HepG2 (cell line): Measurements from ENCODE around the gene FHL3. TPM values are rescaled to one million over a fixed set of nuclear protein-coding genes. Genes with fewer than 3 reads are reported as not detected.
A peak's percentile ranks its signal among the peaks of the same experiment; 100 is the strongest.

Source experiments
- EED ChIP-seq: sonication (generic); formaldehyde crosslinking; IDR thresholded peaks from 2 replicates; pipeline ENCODE4 v1.5.0; 2020; ENCODE audit warnings: mild to moderate bottlenecking, missing genetic modification reagents
- FOXK2 ChIP-seq: fragments of 450-650 bp; IDR thresholded peaks from 2 replicates; pipeline ENCODE4 v1.6.1; 2016
- FUBP1 ChIP-seq: sonication (generic); formaldehyde crosslinking; IDR thresholded peaks from 2 replicates; pipeline ENCODE4 v1.5.1; 2020; ENCODE audit warnings: missing genetic modification reagents, mild to moderate bottlenecking, borderline replicate concordance
- HMGA1 ChIP-seq: sonication (generic); formaldehyde crosslinking; conservative IDR thresholded peaks from 2 replicates; pipeline ENCODE4 v1.4.0; 2020; ENCODE audit warnings: missing genetic modification reagents
- HNRNPH1 ChIP-seq: fragments of 200-400 bp; formaldehyde crosslinking; optimal IDR thresholded peaks from 2 replicates; pipeline ENCODE3; 2017; ENCODE audit warnings: mild to moderate bottlenecking, low read depth, low read length
- MTF1 ChIP-seq: sonication (generic); formaldehyde crosslinking; IDR thresholded peaks from 2 replicates; pipeline ENCODE4 v1.5.0; 2020; ENCODE audit warnings: missing genetic modification reagents
- NFKB2 ChIP-seq: sonication (generic); formaldehyde crosslinking; IDR thresholded peaks from 2 replicates; pipeline ENCODE4 v1.4.0; 2020; ENCODE audit warnings: missing genetic modification reagents, borderline replicate concordance
- PITX1 ChIP-seq: sonication (generic); formaldehyde crosslinking; IDR thresholded peaks from 2 replicates; pipeline ENCODE4 v1.5.1; 2020; ENCODE audit warnings: mild to moderate bottlenecking, missing genetic modification reagents
- PLSCR1 ChIP-seq: sonication (generic); formaldehyde crosslinking; IDR thresholded peaks from 2 replicates; pipeline ENCODE4 v1.5.0; 2020; ENCODE audit warnings: missing genetic modification reagents, mild to moderate bottlenecking, borderline replicate concordance
- TAF15 ChIP-seq: fragments of 200-400 bp; formaldehyde crosslinking; IDR thresholded peaks from one replicate; pipeline ENCODE4 v1.6.1; 2018; ENCODE audit warnings: mild to moderate bottlenecking, low read depth, low read length; ENCODE audit not compliant: poor library complexity, severe bottlenecking
- TARDBP ChIP-seq: sonication (generic); formaldehyde crosslinking; IDR thresholded peaks from 2 replicates; pipeline ENCODE4 v1.8.0; 2022; ENCODE audit warnings: mild to moderate bottlenecking, missing genetic modification reagents
- TP53 ChIP-seq: sonication (generic); formaldehyde crosslinking; conservative IDR thresholded peaks from 2 replicates; pipeline ENCODE4 v1.4.0; 2020; ENCODE audit warnings: missing genetic modification reagents
- ZBTB21 ChIP-seq: sonication (generic); formaldehyde crosslinking; IDR thresholded peaks from 2 replicates; pipeline ENCODE4 v1.4.0; 2020; ENCODE audit warnings: missing genetic modification reagents
- ZBTB8A ChIP-seq: sonication (generic); formaldehyde crosslinking; IDR thresholded peaks from 2 replicates; pipeline ENCODE4 v1.4.0; 2020; ENCODE audit warnings: mild to moderate bottlenecking, low read depth, missing genetic modification reagents, borderline replicate concordance
- ZNF138 ChIP-seq: sonication (generic); formaldehyde crosslinking; IDR thresholded peaks from 2 replicates; pipeline ENCODE4 v1.5.0; 2020; ENCODE audit warnings: mild to moderate bottlenecking, low read depth, missing genetic modification reagents
- ZNF432 ChIP-seq: sonication (generic); formaldehyde crosslinking; IDR thresholded peaks from 2 replicates; pipeline ENCODE4 v1.5.0; 2020; ENCODE audit warnings: missing genetic modification reagents, mild to moderate bottlenecking, borderline replicate concordance
- ZNF549 ChIP-seq: sonication (generic); formaldehyde crosslinking; IDR thresholded peaks from 2 replicates; pipeline ENCODE4 v1.5.0; 2020; ENCODE audit warnings: missing genetic modification reagents
- polyA plus RNA-seq, 8 experiments: library from polyadenylated mRNA; depleted of rRNA in 3 of 8; stranded (reverse) in 7 of 8; unstranded in 1 of 8; fragments of >200 nt; fragmentation: Illumina TruSeq in 4 of 8; extraction: Trizol in 4 of 8; gene quantifications; 2 replicates each; pipeline versions ENCODE4 v1.2.1 to v1.2.3, GENCODE V29; 2011 to 2016; ENCODE audit warnings: low read depth in 4 of 8, missing spikeins in 1 of 8, mixed read lengths in 1 of 8; ENCODE audit not compliant: insufficient read depth in 1 of 8
- total RNA-seq, 5 experiments: library from RNA; depleted of rRNA; stranded (reverse); fragments of >200 nt; fragmentation: Illumina TruSeq; extraction: Trizol; gene quantifications; 2 replicates each; pipeline ENCODE4 v1.2.3, GENCODE V29; 2016; ENCODE audit warnings: low read depth in 1 of 5
- TF ChIP-seq, protein P1 (sequence below): sonication (generic); formaldehyde crosslinking; IDR thresholded peaks from 2 replicates; pipeline ENCODE4 v1.8.1; 2022; ENCODE audit warnings: low read depth, mild to moderate bottlenecking, missing genetic modification reagents
- TF ChIP-seq, protein P2 (sequence below): sonication (generic); formaldehyde crosslinking; IDR thresholded peaks from 2 replicates; pipeline ENCODE4 v1.4.0; 2020; ENCODE audit warnings: missing genetic modification reagents
- TF ChIP-seq, protein P3 (sequence below): sonication (generic); formaldehyde crosslinking; IDR thresholded peaks from 2 replicates; pipeline ENCODE4 v1.4.0; 2020; ENCODE audit warnings: mild to moderate bottlenecking, missing genetic modification reagents

Gene FHL3
- total and polyA plus RNA-seq, 2 of the 13 experiments (the other 11 are each of a cell fraction or from before 2014, with no cell fraction given): 2.8 to 6.6 TPM

GRCh38 chr1:37999430-38000232, 5.7 kb downstream of the FHL3 start (continued):
- no peak for TF ChIP-seq FUBP1 (CRISPR knock-in tag)
- no peak for TF ChIP-seq MTF1 (CRISPR knock-in tag)
- no peak; the same call in 1 of the 2 replicates for TF ChIP-seq TARDBP (CRISPR knock-in tag)
- no peak for TF ChIP-seq NFKB2
- TF ChIP-seq PITX1: peak; percentile 17; the same call in 1 of the 2 replicates
- no peak for TF ChIP-seq ZBTB21 (CRISPR knock-in tag)
- TF ChIP-seq, protein P1, sequence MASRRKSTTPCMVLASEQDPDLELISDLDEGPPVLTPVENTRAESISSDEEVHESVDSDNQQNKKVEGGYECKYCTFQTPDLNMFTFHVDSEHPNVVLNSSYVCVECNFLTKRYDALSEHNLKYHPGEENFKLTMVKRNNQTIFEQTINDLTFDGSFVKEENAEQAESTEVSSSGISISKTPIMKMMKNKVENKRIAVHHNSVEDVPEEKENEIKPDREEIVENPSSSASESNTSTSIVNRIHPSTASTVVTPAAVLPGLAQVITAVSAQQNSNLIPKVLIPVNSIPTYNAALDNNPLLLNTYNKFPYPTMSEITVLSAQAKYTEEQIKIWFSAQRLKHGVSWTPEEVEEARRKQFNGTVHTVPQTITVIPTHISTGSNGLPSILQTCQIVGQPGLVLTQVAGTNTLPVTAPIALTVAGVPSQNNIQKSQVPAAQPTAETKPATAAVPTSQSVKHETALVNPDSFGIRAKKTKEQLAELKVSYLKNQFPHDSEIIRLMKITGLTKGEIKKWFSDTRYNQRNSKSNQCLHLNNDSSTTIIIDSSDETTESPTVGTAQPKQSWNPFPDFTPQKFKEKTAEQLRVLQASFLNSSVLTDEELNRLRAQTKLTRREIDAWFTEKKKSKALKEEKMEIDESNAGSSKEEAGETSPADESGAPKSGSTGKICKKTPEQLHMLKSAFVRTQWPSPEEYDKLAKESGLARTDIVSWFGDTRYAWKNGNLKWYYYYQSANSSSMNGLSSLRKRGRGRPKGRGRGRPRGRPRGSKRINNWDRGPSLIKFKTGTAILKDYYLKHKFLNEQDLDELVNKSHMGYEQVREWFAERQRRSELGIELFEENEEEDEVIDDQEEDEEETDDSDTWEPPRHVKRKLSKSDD (CRISPR knock-in tag): no peak
- TF ChIP-seq HMGA1 (CRISPR knock-in tag): no peak
- no peak for TF ChIP-seq HNRNPH1
- no peak for TF ChIP-seq ZNF549 (CRISPR knock-in tag)
- no peak for TF ChIP-seq FOXK2
- TF ChIP-seq, protein P2, sequence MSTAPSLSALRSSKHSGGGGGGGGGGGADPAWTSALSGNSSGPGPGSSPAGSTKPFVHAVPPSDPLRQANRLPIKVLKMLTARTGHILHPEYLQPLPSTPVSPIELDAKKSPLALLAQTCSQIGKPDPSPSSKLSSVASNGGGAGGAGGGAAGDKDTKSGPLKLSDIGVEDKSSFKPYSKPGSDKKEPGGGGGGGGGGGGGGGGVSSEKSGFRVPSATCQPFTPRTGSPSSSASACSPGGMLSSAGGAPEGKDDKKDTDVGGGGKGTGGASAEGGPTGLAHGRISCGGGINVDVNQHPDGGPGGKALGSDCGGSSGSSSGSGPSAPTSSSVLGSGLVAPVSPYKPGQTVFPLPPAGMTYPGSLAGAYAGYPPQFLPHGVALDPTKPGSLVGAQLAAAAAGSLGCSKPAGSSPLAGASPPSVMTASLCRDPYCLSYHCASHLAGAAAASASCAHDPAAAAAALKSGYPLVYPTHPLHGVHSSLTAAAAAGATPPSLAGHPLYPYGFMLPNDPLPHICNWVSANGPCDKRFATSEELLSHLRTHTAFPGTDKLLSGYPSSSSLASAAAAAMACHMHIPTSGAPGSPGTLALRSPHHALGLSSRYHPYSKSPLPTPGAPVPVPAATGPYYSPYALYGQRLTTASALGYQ: no peak
- TF ChIP-seq, protein P3, sequence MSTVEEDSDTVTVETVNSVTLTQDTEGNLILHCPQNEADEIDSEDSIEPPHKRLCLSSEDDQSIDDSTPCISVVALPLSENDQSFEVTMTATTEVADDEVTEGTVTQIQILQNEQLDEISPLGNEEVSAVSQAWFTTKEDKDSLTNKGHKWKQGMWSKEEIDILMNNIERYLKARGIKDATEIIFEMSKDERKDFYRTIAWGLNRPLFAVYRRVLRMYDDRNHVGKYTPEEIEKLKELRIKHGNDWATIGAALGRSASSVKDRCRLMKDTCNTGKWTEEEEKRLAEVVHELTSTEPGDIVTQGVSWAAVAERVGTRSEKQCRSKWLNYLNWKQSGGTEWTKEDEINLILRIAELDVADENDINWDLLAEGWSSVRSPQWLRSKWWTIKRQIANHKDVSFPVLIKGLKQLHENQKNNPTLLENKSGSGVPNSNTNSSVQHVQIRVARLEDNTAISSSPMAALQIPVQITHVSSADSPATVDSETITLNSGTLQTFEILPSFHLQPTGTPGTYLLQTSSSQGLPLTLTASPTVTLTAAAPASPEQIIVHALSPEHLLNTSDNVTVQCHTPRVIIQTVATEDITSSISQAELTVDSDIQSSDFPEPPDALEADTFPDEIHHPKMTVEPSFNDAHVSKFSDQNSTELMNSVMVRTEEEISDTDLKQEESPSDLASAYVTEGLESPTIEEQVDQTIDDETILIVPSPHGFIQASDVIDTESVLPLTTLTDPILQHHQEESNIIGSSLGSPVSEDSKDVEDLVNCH (CRISPR knock-in tag): no peak
- TF ChIP-seq ZBTB8A: no peak
- TF ChIP-seq ZNF138: no peak
- TF ChIP-seq PLSCR1 (CRISPR knock-in tag): no peak
- no peak for TF ChIP-seq ZNF432 (CRISPR knock-in tag)
- no peak for TF ChIP-seq TAF15
- TF ChIP-seq EED (CRISPR knock-in tag): no peak
- TF ChIP-seq TP53: no peak
